OCI-LY7 (cell line): Measurements from ENCODE around the gene SLC50A1.

Experiments used
- CTCF ChIP-seq: fragments of 200-600 bp; sonication (generic); conservative IDR thresholded peaks from 2 replicates; pipeline ENCODE4 v1.5.1; 2014; ENCODE audit warnings: mild to moderate bottlenecking, antibody characterized with exemption, low read length, moderate library complexity, mixed read lengths
- EZH2phosphoT487 ChIP-seq: fragments of 200-600 bp; sonication (generic); IDR thresholded peaks from 2 replicates; pipeline ENCODE4 v1.6.1; 2018; ENCODE audit warnings: low read depth, borderline replicate concordance, mild to moderate bottlenecking, mixed run types, antibody characterized with exemption, low read length, moderate library complexity, mixed read lengths

DNA sequence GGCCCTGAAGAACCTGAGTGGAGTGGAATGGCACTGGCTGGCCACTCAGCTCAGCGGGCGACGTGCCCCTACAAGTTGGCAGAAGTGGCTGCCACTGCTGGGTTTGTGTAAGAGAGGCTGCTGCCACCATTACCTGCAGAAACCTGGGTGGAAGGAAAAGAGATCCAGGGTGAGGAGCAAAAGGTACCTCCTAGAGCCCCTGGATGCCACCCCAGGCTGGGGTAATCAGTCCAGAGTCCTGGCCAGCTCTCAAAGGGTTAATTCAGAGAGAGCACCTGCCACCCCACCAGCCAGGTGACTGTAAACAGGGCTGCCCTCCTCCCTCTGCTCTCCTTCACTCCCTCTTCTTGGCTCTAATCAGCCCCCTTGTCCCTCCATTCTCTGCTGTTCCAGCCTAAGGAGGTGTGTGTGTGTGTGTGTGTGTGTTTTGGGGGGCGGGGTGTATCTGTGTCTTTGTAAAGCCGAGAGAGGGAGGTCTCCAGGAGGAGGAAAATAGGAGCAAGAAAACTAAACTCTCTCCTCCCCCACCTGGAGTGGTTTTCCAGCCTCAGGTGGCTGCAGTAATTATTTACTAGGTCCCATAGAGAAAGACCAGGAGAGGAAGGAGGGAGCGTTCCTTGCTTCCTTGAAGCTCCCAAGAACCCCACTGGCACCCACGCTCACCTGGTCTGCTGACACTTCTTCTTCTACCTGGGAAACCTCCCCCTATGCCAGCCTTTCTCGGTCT is 50.6 kb downstream of the SLC50A1 start:
- TF ChIP-seq EZH2phosphoT487 (no peak), CTCF (no peak)
